Left hindlimb (tissue), 1 donor: ENCODE results near the gene PLA2G2C.
A peak's percentile ranks its signal among the peaks of the same experiment; 100 is the strongest.
"Not testable (repeated sequence)": the region's sequence is repeated elsewhere in the genome, so short reads cannot be mapped to it uniquely, and the experiment has no call there.

Experiments
- DNase-seq: peaks from one replicate; pipeline ENCODE4 v3.0.0-alpha.2; 2018

Gene PLA2G2C

GRCh38 chr1:20185834-20186782 lies at the start of gene PLA2G2C, which contains the start of gene UBXN10:
Gene PLA2G2C, minus strand, starts transcription at chr1:20186518. Its CDS starts 9,155 bp downstream, at chr1:20177363.
Gene UBXN10, plus strand, starts transcription at chr1:20186096. Its CDS starts 4,466 bp downstream, at chr1:20190562.
- DNase-seq = peak; percentile 61

- no peak for DNase-seq
Measured at GRCh38 chr1:20234788-20235535, 48.6 kb upstream of the PLA2G2C start.

- no peak for DNase-seq
Measured at GRCh38 chr1:20233866-20234265, 47.5 kb upstream of the PLA2G2C start.

GRCh38 chr1:20233394-20233793 lies 47.1 kb upstream of the PLA2G2C start:
- no peak for DNase-seq

GRCh38 chr1:20232564-20232963 lies 46.2 kb upstream of the PLA2G2C start:
- not testable (repeated sequence) for DNase-seq

GRCh38 chr1:20229171-20229570 lies 42.9 kb upstream of the PLA2G2C start:
- DNase-seq = no peak

GRCh38 chr1:20228314-20228825 lies 42.1 kb upstream of the PLA2G2C start:
- DNase-seq = no peak

GRCh38 chr1:20227704-20228103 lies 41.4 kb upstream of the PLA2G2C start:
- DNase-seq = no peak

- DNase-seq = no peak
Measured at GRCh38 chr1:20224546-20224945, 38.2 kb upstream of the PLA2G2C start.

DNA sequence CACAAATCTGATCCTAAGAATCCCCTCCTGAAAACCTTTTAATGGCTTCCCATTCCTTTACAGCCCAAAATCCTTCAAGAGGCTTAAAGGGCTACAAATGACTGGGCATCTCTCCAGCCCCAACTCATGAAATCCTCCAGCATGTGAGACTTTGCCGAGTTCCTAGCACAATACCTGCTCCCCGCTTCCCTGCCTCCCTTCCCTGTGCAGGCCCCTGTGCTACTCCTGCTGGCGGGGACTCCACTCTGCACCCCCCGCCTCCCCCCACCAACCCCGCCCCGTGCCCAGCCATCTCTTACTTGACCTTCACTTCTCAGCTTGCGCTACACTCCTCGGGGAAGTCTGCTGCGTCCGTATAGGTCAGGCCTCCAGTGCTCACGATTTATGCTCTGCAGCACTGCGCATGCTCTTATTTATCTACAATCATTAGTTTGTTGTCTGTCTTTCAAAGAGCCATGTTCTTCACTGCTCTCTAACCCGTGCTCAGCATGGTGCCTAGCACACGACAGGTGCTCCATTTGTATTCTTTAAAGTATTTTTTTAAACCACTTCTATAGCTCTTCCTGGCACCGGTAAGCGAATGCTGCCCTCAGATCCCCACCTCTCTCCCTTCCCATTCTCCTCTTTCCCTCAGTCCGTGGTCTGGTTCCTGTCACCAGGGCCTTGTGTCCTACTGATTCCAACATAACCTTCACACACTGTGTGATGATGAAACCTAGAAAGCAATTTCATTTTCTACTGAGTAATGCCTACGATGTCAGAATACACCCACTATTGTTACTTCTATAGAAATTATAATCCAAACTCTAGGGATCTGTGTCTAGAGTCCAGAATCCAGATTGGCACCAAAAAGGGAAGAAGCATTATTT lies 37.5 kb upstream of the PLA2G2C start:
- no peak for DNase-seq

DNA sequence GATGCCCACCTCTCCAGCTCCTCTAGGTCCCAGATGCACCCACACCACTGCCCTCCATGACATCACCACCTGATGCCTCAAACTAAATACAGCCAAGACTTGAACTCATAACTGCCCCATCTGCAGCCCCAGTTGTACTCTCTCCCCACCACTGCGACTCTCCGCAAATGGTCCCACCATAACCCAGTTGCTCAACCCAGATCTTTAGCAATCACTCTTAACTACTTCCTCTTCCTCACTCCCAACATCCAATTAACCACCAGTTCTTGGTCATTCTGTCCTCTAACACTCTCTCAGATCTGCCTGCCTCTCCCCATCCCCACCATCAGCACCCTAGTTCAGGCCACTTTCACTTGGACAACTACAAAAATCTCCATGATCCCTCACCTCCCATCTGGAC lies 36.8 kb upstream of the PLA2G2C start:
- no peak for DNase-seq

DNA sequence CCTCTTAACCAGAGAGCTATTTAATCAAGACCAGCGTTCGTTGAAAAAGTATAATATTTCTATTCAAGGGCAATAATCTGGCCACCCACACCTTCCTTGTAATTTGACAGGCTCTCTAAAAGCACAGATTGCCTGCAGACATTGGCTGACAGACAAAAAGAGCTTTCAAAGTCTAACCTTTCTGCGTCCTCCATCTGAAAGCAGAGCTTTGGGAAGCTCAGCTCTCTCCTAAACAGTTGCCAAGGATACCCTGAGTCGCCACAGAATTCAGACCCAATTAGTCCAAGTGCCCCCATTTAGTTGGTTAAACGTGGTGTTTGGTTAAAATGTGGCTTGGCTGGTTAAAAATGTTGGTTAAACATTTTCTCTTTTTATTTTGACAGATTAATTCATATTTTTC lies 33.7 kb upstream of the PLA2G2C start:
- DNase-seq = no peak

DNA sequence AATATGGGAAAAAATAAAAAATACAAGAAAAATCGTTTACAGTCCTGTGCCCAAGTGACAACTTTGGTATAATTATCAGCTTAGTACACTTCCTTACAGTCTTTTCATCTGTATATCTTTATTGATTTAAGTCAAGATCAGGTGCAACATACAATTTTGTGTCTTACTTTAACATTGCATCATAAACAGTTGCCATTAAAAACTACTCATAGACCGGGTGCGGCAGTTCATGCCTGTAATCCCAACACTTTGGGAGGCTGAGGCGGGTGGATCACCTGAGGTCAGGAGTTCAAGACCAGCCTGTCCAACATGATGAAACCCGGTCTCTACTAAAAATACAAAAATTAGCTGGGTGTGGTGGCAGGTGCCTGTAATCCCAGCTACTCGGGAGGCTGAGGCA lies 32.7 kb upstream of the PLA2G2C start:
- DNase-seq = not testable (repeated sequence)

GRCh38 chr1:20216574-20216973 lies 30.3 kb upstream of the PLA2G2C start:
- DNase-seq = no peak

- no peak for DNase-seq
Measured at GRCh38 chr1:20215716-20216115, 29.4 kb upstream of the PLA2G2C start.

- peak; percentile 54 for DNase-seq
Measured at GRCh38 chr1:20212685-20213331, 26.5 kb upstream of the PLA2G2C start.

GRCh38 chr1:20212085-20212684 lies 25.9 kb upstream of the PLA2G2C start:
- DNase-seq = no peak

GRCh38 chr1:20211511-20211931 lies 25.2 kb upstream of the PLA2G2C start:
- no peak for DNase-seq

- no peak for DNase-seq
Measured at GRCh38 chr1:20210736-20211460, 24.6 kb upstream of the PLA2G2C start.

DNA sequence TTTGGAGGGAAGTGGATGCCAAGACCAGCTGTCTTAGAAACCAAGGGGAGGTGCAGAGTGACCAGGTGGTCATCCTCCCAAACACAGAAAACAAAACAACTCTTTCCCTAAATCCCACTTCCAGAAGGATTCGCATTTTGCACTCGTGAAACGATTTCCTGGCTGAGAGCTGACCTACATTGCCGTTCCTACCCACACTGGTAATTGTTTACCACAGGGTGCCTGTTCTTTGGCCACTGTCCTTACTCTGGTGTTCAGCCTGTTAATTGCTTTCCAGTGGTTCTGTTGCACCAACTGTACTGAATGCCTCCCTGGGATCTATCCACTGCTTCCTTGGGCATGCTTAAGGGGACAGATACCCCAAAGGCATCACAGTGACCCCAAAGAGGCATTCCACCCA lies 23.2 kb upstream of the PLA2G2C start:
- no peak for DNase-seq

DNA sequence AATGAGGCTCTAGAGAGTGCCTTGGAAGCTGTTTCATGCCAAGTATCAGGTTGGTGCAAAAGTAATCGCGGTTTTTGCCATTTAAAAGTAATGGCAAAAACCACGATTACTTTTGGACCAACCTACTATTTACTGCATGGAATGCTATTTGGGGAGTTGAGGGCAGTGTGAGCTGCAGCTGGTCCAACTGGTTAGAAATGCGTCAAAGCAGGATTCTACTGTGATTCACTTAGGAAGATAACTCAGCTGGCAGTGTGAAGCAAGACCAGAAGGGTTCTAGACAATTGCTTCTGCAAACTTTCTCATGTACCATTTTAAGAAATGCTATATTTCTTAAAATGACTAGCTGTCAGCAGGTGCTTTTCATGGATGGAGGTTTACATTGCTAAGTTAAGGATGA lies 21.2 kb upstream of the PLA2G2C start:
- DNase-seq = no peak
